Ramos (cell line): Measurements from ENCODE around the gene REEP5.
"Not testable (repeated sequence)": the region's sequence is repeated elsewhere in the genome, so short reads cannot be mapped to it uniquely, and the experiment has no call there.

Experiments used
- in situ Hi-C: fragments of 300-500 bp; cut with MboI; formaldehyde crosslinking; loops from one replicate; pipeline ENCODE4 v1.14.3; 2022; ENCODE audit warnings: low sequenced_read_pairs; ENCODE audit not compliant: unreplicated experiment

The REEP5 gene

DNA sequence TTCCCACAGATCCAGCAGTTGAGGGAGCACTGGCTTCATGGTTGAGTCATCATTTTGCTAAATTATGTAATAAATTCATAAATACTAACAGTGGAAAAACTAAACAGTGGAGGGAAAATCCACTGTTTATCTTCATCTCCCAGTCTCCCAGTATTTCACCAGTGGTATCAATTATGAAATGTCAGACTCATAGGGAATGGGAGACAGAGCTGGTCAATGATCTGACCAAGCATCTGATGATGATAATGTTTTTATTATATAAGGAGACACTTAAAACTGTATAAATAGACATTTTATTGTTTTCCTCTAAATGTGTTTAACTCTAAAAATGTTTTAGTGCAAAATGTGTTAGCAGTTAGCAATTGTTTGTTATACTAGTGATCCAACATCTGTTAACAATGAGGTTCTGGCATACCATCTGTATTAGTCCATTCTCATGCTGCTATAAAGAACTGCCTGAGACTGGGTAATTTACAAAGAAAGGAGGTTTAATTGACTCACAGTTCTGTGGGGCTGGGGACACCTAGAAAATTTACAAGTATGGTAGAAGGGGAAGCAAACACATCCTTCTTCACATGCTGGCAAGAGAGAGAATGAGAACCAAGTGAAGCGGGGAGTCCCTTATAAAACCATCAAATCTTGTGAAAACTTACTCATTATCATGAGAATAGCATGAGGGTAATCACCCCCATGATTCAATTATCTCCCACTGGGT lies 11.8 kb upstream of the REEP5 start:
- in situ Hi-C loops = no loop called here

DNA sequence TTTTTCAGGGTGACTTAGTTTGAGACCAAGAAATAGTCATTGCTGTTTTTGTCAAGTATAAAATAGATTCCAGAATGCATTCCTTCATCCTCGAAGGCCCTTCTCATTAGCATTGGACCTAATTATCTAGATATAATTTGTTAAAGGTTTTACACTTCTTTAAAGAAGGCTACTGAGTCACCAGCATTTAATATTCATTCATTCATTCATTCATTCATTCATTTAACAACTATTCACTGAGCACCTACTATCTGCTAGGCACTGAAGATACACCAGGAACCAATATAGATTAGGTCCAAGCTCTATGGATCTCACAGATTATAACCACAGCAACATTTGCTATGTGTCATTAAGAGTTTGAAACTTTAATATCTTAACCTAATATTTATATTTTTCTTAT lies 11.1 kb upstream of the REEP5 start:
- in situ Hi-C loops = no loop called here

DNA sequence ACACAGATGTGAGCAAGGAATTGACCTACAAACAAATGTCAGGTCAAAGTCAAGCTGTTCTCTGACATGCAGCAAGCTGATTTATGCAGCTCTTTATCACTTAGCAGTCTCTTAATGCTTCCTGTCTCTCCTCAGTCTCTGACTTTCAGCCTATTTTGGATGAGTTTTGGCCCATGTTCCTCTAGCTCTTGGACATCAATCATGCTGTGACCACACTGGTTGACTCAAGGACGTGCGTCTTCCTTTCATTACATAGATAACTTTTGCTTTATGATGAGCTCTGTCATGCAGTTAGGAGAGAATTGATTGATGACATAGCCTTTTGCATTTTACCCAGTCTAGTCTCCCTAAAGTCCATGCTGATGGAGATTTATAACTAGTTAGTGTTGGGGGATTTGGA lies 9.4 kb upstream of the REEP5 start:
- in situ Hi-C loops = no loop called here

DNA sequence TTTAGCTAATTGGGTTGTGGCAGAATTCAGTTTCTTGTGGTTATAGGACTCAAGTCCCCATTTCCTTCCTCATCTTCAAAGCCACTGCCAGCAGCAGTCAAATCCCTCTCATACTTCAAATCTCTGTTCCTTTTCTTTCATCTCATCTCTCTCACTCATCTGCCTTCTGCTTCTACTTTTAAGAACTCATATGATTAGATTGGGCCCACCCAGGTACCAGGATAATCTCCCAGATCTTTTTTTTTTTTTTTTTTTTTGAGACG lies 8.0 kb upstream of the REEP5 start:
- in situ Hi-C loops = no loop called here

DNA sequence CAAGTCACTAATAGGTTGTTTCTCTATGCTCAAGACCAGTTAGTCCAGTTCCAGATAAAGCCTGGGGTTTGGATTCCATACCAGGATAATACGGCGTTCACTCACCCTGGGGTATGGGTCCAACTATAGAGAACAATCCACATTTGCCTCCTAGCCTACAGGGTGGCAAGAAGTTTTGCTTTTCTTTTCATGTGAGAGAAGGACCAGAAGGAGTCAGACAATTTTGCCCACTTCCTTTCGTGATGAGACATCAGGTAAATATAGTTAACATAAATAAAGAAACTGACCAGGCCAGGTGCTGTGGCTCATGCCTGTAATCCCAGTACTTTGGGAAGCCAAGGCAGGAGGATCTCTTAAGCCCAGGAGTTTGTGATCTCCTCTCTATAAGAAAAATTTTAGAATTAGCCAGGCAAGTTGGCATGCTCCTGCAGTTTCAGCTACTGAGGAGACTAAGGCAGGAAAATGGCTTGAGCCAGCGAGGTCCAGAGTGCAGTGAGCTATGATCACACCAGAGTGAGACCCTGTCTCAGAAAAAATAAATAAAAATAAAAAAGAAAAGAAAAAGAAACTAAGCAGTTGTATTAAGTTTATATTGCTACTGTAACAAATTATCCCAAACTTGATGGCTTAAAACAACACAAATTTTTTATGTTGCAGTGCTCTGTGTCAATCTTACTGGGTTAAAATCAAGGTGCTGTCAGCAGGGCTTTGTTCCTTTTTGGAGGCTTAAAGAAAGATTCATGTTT lies 7.5 kb upstream of the REEP5 start:
- in situ Hi-C loops = no loop called here

DNA sequence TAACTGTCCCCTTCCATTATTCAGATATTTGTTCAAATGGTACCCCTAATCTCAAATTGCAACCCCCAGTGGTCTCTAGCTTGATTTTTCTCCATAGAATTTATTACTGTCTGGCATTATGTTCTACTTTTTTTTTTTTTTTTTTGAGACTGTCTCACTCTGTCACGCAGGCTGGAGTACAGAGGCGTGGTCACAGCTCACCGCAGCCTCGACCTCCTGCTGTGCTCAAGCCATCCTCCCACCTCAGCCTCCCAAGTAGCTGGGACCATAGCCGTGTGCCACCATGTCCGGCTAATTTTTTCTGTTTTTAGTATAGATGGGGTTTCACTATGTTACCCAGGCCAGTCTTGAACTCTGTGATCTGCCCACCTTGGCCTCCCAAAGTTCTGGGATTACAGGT lies 2.0 kb upstream of the REEP5 start:
- in situ Hi-C loops = no loop called here

DNA sequence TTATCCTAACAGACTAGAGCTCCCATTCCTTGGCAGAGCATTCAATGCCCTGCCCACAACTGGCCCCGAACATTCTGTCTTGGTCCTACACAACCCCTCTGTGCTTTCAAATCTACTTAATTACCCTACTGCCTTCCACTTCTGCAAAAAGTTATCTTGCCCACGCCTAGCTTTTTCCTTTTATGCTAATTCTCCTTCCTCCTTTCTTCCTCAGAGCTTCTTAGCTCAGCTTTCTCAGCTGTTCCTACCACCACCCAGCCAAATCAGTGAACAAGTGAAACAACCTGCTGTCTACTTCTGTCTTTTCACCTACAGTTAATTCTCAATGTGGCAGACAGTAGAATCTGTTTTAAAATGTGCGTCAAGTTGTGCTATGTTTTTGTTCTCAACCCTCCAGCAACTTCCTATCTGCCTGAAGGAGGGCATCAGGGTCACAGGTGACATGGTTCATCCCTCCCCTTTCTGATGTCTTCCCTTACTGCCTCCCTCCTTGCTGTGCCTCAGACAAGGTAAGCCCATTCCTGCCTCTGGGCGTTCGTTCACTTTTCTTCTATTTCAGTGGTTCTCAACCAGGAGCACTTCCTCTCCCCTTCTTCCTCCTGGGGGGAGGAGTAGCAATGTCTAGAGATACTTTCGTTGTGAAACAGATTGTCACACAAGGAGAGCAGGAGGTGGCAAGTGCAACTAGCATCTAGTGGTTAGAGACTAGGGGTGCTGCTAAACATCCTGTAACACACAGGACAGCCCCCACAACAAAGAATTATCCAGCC lies 1.3 kb upstream of the REEP5 start:
- in situ Hi-C loops = no loop called here

DNA sequence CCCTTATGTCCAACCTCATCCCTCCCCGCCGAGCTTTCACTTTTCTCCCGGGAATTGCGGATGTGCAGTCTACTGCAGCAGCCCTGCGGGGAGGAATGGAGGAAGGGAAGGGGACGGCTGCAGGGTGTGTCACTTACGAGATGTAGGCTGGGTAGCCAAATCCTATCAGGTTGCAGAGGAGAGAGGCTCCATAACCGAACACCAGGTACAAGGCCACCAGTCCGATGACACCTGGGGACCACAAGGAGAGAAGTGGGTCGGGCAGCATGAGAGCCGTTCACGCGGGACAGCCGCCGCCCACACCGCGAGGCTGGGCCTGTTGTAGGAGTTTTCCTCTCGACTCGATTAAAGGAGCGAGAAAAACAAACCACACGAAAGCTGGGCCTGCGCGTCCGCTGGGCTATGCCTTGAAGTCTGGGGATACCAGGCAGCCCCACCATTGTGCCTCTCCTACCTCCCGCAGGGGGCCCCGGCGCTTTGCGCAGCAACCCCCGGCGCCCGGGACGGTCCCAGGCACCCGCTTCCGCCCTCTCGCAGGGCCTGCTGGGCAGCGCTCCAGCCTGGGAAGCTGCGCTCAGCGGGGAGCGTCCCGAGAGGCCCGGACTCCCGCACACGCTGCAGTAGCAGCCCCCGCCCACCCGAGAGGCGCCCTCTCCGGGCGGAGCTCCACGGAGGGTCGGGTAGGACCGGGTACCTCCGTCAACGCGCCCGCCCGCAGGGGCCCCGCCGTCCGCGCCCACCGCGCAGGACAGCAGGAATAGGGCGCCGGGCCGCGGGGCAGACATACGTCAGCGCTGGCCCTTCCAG lies 798 bp downstream of the REEP5 start:
- in situ Hi-C loops = no loop called here

DNA sequence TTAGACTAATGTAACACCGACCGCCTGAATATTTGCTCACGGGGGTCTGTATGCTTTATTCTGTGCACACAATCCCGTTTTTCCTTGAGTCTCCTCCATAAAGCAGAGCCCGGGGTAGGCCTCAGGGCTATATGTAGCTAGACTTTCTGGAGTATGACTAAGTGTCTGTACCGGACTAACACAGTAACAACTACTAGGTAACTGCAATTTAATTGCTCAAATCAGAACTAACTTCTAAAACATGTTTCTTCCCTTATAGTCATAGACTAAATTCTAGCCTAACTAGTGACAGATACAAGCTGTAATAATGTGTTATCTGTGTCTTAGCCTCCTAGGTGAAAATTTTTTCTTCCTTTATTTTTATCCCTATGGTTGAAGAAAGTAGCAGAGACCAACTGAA lies 2.1 kb downstream of the REEP5 start:
- in situ Hi-C loops = no loop called here

DNA sequence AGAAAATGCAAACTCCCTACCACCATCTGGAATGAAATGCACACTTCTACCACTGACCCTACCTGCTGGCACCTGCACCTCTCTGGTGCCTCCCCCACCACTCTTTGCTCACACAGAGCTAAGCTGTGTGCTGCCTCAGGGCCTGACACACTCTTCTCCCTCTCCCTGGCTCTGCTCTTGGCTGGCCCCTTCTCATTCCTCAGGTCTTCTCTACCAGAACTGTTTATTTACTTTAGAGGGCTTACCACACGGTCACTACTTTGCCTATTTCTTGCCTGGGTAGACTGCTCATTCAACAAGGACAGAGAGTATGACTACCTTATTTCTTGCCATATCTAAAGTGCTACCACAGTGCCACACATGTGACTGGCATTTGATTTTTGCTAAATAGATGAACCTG lies 3.3 kb downstream of the REEP5 start:
- in situ Hi-C loops = no loop called here

DNA sequence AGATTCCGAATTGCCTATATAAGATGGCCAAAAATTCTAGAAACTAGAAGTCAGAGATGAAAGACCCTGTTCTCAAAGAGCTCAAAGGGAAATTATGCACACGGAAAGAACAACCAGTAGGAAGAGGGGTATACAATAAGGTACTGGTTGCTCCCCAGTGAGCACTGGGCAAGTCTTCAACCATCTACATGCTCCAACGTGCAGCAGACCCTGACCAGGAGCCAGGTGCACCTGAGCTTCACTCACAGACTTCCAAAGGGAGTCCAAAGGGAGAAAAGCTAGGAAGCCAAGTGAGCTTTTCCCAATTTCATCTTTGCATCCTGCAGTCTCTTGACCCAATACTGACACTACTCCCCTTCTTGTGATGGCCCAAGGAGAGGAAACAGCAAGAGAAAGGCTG lies 3.9 kb downstream of the REEP5 start:
- in situ Hi-C loops = no loop called here

DNA sequence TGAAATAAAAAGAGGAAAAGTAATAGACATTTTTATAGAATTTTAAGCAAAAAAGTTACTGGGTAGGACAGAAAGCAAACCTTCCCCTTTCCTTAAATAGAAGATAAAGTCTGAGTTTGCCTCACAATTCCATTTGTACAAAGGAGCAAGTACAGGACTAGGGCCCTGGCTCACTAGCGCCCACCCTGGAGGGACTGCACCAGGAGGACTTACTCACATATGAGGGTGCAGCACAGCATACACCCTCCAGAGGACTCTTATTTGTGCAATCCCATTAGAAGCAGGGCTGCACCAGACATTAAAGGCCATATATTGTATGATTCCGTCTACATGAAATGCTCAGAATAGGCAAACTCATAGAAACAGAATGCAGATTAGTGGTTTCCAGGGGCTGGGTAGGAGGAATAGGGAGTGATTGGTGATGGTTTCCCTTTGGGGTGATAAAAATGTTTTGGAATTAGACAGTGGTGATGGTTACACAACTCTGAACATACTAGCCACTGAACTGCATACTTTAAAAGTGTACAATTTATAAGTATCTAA lies 4.5 kb downstream of the REEP5 start:
- in situ Hi-C loops = no loop called here

DNA sequence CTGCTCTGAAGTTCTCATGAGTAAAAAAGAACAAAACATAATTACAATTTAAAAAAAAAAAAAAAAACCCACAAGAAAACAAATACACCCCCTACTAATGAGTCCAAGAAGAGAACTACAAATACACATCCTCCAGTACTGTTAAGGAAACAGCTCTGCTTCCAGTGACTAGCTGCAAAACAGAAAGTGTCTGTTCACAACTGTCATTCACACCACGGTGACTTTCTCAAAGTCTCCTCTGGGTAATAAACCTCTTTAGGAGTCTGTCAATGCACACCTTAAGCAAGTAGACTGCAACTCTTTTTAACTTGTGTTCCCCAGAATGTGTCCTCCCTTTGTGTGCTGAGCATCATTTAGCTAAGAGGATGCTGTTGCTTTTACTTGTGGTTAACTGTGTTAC lies 6.2 kb downstream of the REEP5 start:
- in situ Hi-C loops = no loop called here

DNA sequence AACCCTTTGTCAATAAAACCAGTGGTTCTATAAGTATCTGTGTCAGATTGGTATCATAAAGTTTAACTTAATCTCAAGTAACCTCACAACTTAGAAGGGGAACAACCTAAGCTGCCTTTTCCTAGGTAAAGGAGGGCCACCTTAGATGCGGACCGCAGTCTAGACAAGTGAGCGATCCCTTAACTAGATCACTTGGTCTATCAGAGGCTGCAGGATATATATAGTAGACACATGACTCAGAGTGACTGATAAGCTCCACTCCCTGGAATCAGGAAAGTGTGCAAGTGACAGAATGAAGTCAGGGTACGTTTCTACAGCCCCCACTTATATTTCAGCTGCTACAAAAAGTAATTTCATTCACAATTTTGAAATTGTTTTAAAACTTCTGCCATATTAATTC lies 7.4 kb downstream of the REEP5 start:
- in situ Hi-C loops = no loop called here

DNA sequence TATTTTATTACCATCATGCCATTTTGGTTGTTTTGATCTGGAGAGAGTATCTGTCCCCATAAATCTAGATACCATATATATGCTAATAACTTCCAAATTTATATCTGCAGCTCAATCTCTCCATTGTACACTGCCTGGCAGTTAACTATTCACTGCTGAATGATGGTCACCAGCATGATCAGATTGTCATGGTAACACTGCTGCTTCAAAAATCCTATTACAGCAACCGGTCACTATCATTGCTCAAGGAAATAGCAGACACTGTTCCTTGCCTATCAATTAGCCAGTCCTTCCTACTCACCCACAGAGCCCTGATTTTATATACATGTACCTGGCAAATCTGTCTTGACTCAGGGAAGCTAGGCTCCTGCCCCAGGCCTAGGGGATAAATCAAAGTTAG lies 11.5 kb downstream of the REEP5 start:
- in situ Hi-C loops = no loop called here

DNA sequence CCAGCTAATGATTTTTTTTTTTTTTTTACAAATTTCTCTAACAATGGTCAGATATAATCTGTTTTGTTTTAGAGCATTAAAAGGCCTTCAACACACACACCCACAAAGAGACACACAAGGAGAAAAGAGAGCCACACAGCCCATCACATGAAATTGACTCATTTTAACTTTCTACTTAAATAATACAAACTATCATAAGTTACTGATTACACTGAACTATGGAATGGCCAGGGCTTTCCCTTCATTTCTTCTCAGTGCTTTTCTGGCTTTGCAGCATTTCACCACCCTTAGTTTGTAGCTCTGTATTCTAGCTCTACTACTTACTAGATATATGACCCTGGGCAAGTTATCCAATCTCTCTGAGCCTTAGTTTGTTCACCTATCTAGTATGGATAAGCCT lies 13.2 kb downstream of the REEP5 start:
- in situ Hi-C loops = no loop called here

DNA sequence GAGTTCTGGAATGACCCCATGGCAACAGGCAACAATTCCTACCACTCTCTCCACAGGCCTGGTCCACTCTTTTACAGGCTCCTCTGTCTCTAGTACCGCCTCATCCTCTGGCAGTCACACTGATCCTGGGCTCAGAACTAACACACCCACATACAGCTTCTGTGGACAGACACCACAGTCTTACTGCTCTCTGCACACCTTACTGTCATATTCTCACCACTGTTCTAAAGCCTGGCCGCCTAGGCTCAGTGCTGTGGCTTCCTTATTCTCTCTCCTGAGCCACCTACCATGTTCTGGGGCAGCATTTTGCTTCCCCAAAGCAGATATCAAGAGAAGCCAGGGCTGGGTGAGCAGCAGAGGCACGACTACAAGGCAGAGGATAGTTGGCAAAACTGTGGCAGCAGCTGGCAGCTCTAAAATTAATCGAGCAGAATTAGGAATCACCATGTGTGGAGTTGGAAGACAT lies 14.8 kb downstream of the REEP5 start:
- in situ Hi-C loops = no loop called here

DNA sequence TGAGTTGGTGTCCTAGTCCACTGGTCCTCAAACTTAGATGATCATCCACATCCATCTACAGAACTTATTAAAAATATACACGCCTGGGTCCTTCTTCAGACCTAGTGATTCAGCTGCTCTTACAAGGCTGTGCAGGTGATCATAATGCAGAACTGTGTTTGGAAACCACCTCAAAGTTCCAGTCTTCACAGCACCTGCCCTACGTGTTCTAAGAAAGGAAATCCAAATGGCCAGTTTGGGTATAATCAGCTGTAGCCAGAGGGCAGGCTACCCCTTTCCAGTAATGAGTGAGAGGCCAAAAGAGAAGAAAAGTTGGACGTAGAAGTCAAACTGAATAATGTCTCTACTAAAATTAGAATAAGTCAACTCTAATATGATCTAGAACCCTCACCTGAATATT lies 15.4 kb downstream of the REEP5 start:
- in situ Hi-C loops = no loop called here

DNA sequence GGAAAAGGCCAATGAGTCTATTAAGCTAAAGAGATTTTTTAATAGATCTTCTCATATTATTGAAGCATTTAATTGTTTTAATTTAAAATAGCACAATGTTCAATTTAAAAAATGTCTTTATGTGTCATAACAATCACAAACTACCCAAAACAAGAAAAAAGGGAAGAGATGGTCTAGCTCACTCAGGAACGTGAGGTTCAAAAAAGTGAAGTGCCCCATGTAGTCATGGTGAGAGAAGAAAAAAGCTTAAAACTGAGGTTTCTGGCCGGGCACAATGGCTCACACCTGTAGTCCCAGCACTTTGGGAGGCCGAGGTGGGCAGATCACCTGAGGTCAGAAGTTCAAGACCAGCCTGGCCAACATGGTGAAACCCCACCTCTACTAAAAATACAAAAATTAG lies 17.0 kb downstream of the REEP5 start:
- in situ Hi-C loops = not testable (repeated sequence)

DNA sequence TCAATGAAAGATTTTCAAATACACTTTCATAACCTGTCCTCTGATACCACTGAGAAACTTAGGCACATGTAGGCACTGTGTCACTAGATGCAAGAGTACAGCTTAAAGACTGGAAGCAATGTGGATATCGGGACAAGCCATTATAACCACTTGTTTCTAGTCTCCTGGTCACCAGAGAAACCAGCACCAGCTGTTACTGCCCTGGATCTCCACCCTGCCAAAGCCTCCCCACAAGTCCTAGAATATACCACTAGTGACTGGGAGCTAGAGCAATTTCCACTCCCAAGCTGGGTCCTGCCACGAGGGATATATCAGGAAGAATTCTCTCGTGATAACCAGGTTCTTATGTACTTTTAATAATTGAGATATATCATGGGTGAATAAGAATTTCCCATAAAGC lies 19.5 kb downstream of the REEP5 start:
- in situ Hi-C loops = no loop called here
